Upper lobe of left lung (tissue), 6 donors: ENCODE measurements around the gene DMTF1. TPM values are rescaled to one million over a fixed set of nuclear protein-coding genes. Genes with fewer than 3 reads are reported as not detected.

Source experiments
- ATAC-seq, 2 donors: fragments of 200-7000 bp; cut with Tn5 transposase; one replicate each; pipeline ENCODE4 v1.9.1; 2022; ENCODE audit warnings: mild to moderate bottlenecking in 2 of 2, moderate library complexity in 2 of 2; ENCODE audit not compliant: low FRiP score in 2 of 2
- DNase-seq, 2 donors: peaks; one replicate each; pipeline ENCODE4 v3.0.0-alpha.2; 2019 to 2020
- H3K27ac ChIP-seq, 4 donors: fragments of 200-600 bp; sonication (generic); one replicate each; pipeline ENCODE4 v1.5.1; 2016 to 2019
- H3K27me3 ChIP-seq, 4 donors: fragments of 200-600 bp; sonication (generic); one replicate each; pipeline ENCODE4 v1.5.1; 2017 to 2019
- H3K36me3 ChIP-seq, 4 donors: fragments of 200-600 bp; sonication (generic); one replicate each; pipeline ENCODE4 v1.5.1; 2016 to 2019
- H3K4me1 ChIP-seq, 4 donors: fragments of 200-600 bp; sonication (generic); one replicate each; pipeline ENCODE4 v1.5.1; 2018 to 2019
- H3K4me3 ChIP-seq, 4 donors: fragments of 200-600 bp; sonication (generic); one replicate each; pipeline ENCODE4 v1.5.1; 2017 to 2019; ENCODE audit warnings: mild to moderate bottlenecking in 2 of 4, moderate library complexity in 1 of 4
- H3K9me3 ChIP-seq, 4 donors: fragments of 200-600 bp; sonication (generic); one replicate each; pipeline ENCODE4 v1.5.1; 2018 to 2019
- CTCF ChIP-seq, 6 experiments: fragments of 450-650 bp in 4 of 6; fragments of 200-600 bp in 2 of 6; sonication (generic) in 2 of 6; IDR thresholded peaks; one replicate each; pipeline ENCODE4 v1.5.1; 2016 to 2019; ENCODE audit warnings: antibody characterized with exemption in 6 of 6
- EP300 ChIP-seq, 4 donors: sonication (generic); formaldehyde crosslinking; IDR thresholded peaks; one replicate each; pipeline ENCODE4 v1.5.1; 2017; ENCODE audit warnings: antibody characterized with exemption in 4 of 4, control low read depth in 2 of 4
- POLR2A ChIP-seq, 4 donors: fragments of 450-650 bp; IDR thresholded peaks; one replicate each; pipeline ENCODE4 v1.5.1; 2016 to 2017; ENCODE audit warnings: antibody characterized with exemption in 4 of 4, mild to moderate bottlenecking in 2 of 4
- POLR2AphosphoS5 ChIP-seq, 2 donors: sonication (generic); formaldehyde crosslinking; IDR thresholded peaks; one replicate each; pipeline ENCODE4 v1.5.1; 2017; ENCODE audit warnings: antibody characterized with exemption in 2 of 2
- WGBS, 2 donors: methylation state at CpG; one replicate each; pipeline ENCODE4 v1.1.5; 2017 to 2018; 5-methylcytosine and 5-hydroxymethylcytosine counted together
- total RNA-seq, 6 donors: library from RNA; depleted of rRNA in 4 of 6; stranded (reverse); fragments of >200 nt in 4 of 6; gene quantifications; one replicate each; pipeline versions ENCODE4 v1.1.0 to v1.2.1, GENCODE V29; 2016 to 2021
- donor health status: DM: no; HTN: no; CAD: no; lungs with moderate emphysema.
- donor health status: DM: no; HTN: yes; CAD: no; lungs with severe emphysema.

Gene DMTF1
- total RNA-seq, 6 donors from 2014 or later = 51.8 to 258 (median 77.7) TPM

- H3K36me3 ChIP-seq = no peaks in the 10 kb centered on the region
- DNase-seq (no peak), ATAC-seq (no peak)
- 55 to 75% methylated on average over 3 of the region's 3 CpGs for WGBS, 2 donors
- no peaks in the 10 kb centered on the region for H3K9me3 ChIP-seq
- H3K27me3 ChIP-seq = no peaks in the 10 kb centered on the region
- no peak overlapping the region for H3K4me3 ChIP-seq
- TF ChIP-seq POLR2AphosphoS5 (IDR thresholded peaks at IDR 0.05) (no peak), CTCF (IDR thresholded peaks at IDR 0.05) (no peak), POLR2A (IDR thresholded peaks at IDR 0.05) (no peak), EP300 (IDR thresholded peaks at IDR 0.05) (no peak)
- H3K4me1 ChIP-seq = no peaks in the 10 kb centered on the region
- no peak overlapping the region for H3K27ac ChIP-seq
These were observed 22.4 kb upstream of the DMTF1 start for GRCh38 chr7:87129848-87130247.

- H3K4me3 ChIP-seq = no peak overlapping the region
- TF ChIP-seq EP300 (IDR thresholded peaks at IDR 0.05) (no peak), CTCF (IDR thresholded peaks at IDR 0.05) (no peak), POLR2A (IDR thresholded peaks at IDR 0.05) (no peak)
- no peaks in the 10 kb centered on the region for H3K9me3 ChIP-seq
- no peaks in the 10 kb centered on the region for H3K27me3 ChIP-seq
- H3K4me1 ChIP-seq = no peaks in the 10 kb centered on the region
- H3K36me3 ChIP-seq = no peaks in the 10 kb centered on the region
- WGBS, 2 donors = 82 to 88% methylated on average over 3 of the region's 3 CpGs
- ATAC-seq (no peak), DNase-seq (no peak)
- no peak overlapping the region for H3K27ac ChIP-seq
These were observed 20.5 kb upstream of the DMTF1 start for GRCh38 chr7:87131771-87132170.

GRCh38 chr7:87137271-87137670 lies 15.0 kb upstream of the DMTF1 start:
- ATAC-seq = no peak
- Histone ChIP-seq H3K27ac (no peak overlapping the region), H3K4me3 (no peak overlapping the region), H3K9me3 (no peaks in the 10 kb centered on the region), H3K4me1 (no peaks in the 10 kb centered on the region), H3K27me3 (no peaks in the 10 kb centered on the region), H3K36me3 (no peaks in the 10 kb centered on the region)
- DNase-seq = no peak
- TF ChIP-seq POLR2A (IDR thresholded peaks at IDR 0.05) (no peak), POLR2AphosphoS5 (IDR thresholded peaks at IDR 0.05) (no peak), CTCF (IDR thresholded peaks at IDR 0.05) (no peak), EP300 (IDR thresholded peaks at IDR 0.05) (no peak)

GRCh38 chr7:87139514-87139913 lies 12.7 kb upstream of the DMTF1 start:
- WGBS, 2 donors = 56 to 80% methylated on average over 1 of the region's 1 CpG
- Histone ChIP-seq H3K4me3 (no peak overlapping the region), H3K9me3 (no peaks in the 10 kb centered on the region), H3K4me1 (no peaks in the 10 kb centered on the region), H3K27me3 (no peaks in the 10 kb centered on the region), H3K27ac (no peak overlapping the region), H3K36me3 (no peaks in the 10 kb centered on the region)
- DNase-seq (no peak), ATAC-seq (no peak)
- no peak for TF ChIP-seq EP300 (IDR thresholded peaks at IDR 0.05)
- no peak for TF ChIP-seq POLR2A (IDR thresholded peaks at IDR 0.05)
- no peak for TF ChIP-seq CTCF (IDR thresholded peaks at IDR 0.05)
- no peak for TF ChIP-seq POLR2AphosphoS5 (IDR thresholded peaks at IDR 0.05)

- TF ChIP-seq POLR2AphosphoS5 (IDR thresholded peaks at IDR 0.05) = no peak
- no peak for TF ChIP-seq CTCF (IDR thresholded peaks at IDR 0.05)
- no peak for TF ChIP-seq EP300 (IDR thresholded peaks at IDR 0.05)
- no peak for TF ChIP-seq POLR2A (IDR thresholded peaks at IDR 0.05)
- no peak overlapping the region for H3K4me3 ChIP-seq
- ATAC-seq = no peak
These were observed 11.9 kb upstream of the DMTF1 start for GRCh38 chr7:87140271-87140748.

More at GRCh38 chr7:87140271-87140748, 11.9 kb upstream of the DMTF1 start:
- no peaks in the 10 kb centered on the region for H3K27me3 ChIP-seq
- H3K4me1 ChIP-seq = no peaks in the 10 kb centered on the region
- WGBS, 2 donors = 45 to 46% methylated on average over 2 of the region's 2 CpGs
- DNase-seq = no peak
- H3K9me3 ChIP-seq = no peaks in the 10 kb centered on the region
- no peak overlapping the region for H3K27ac ChIP-seq
- no peaks in the 10 kb centered on the region for H3K36me3 ChIP-seq
